Neuron (in vitro differentiated cells): Measurements from ENCODE around the gene LRRK1.

Source experiments
- H2AFZ ChIP-seq: one replicate; pipeline ENCODE4 v1.6.1; 2013; ENCODE audit warnings: low read depth, mild to moderate bottlenecking, inconsistent platforms, low read length, moderate library complexity
- H3K27me3 ChIP-seq: one replicate; pipeline ENCODE4 v1.6.1; 2013; ENCODE audit warnings: low read length; ENCODE audit not compliant: insufficient read depth
- H3K36me3 ChIP-seq: one replicate; pipeline ENCODE4 v1.6.1; 2013; ENCODE audit warnings: low read length; ENCODE audit not compliant: insufficient read depth
- H3K4me1 ChIP-seq: one replicate; pipeline ENCODE4 v1.6.1; 2013; ENCODE audit warnings: low read length; ENCODE audit not compliant: insufficient read depth
- H3K4me3 ChIP-seq: 2 replicates; pipeline ENCODE4 v1.5.1; 2013; ENCODE audit warnings: mild to moderate bottlenecking, low read length, moderate library complexity
- H3K9me3 ChIP-seq: one replicate; pipeline ENCODE4 v1.6.1; 2013; ENCODE audit warnings: low read length

Gene LRRK1

GRCh38 chr15:100918690-100919480 lies at the start of gene LRRK1:
Gene LRRK1 (plus strand): TSS chr15:100919357. CDS start chr15:100924633, 5,276 bp downstream.
- Histone ChIP-seq H3K9me3 (no peaks in the 10 kb centered on the region), H3K27me3 (peaks cover 74% of the 10 kb centered on the region), H2AFZ (peak within 1 kb of the TSS; percentile 37), H3K4me3 (no peak within 1 kb of the TSS), H3K36me3 (no peaks in the 10 kb centered on the region), H3K4me1 (no peaks in the 10 kb centered on the region)

- no peaks in the 10 kb centered on the region for H3K4me1 ChIP-seq
- H3K4me3 ChIP-seq: no peak overlapping the region
- no peaks in the 10 kb centered on the region for H3K36me3 ChIP-seq
- no peaks in the 10 kb centered on the region for H3K9me3 ChIP-seq
- peaks cover 16% of the 10 kb centered on the region for H3K27me3 ChIP-seq
- no peak overlapping the region for H2AFZ ChIP-seq
Observed at GRCh38 chr15:100873029-100873677, 46.0 kb upstream of the LRRK1 start.

GRCh38 chr15:100875495-100875894 lies 43.7 kb upstream of the LRRK1 start:
- Histone ChIP-seq H3K9me3 (no peaks in the 10 kb centered on the region), H3K36me3 (no peaks in the 10 kb centered on the region), H3K4me1 (peaks cover 1% of the 10 kb centered on the region), H3K4me3 (no peak overlapping the region), H3K27me3 (peaks cover 36% of the 10 kb centered on the region), H2AFZ (no peak overlapping the region)

GRCh38 chr15:100875976-100876375 lies 43.2 kb upstream of the LRRK1 start:
- no peak overlapping the region for H3K4me3 ChIP-seq
- no peaks in the 10 kb centered on the region for H3K9me3 ChIP-seq
- H3K4me1 ChIP-seq: peaks cover 1% of the 10 kb centered on the region
- no peak overlapping the region for H2AFZ ChIP-seq
- no peaks in the 10 kb centered on the region for H3K36me3 ChIP-seq
- peaks cover 41% of the 10 kb centered on the region for H3K27me3 ChIP-seq

- H3K4me1 ChIP-seq: peaks cover 1% of the 10 kb centered on the region
- H3K27me3 ChIP-seq: peaks cover 56% of the 10 kb centered on the region
- no peak overlapping the region for H2AFZ ChIP-seq
- H3K4me3 ChIP-seq: no peak overlapping the region
- H3K36me3 ChIP-seq: no peaks in the 10 kb centered on the region
- H3K9me3 ChIP-seq: no peaks in the 10 kb centered on the region
Observed at GRCh38 chr15:100877551-100877950, 41.6 kb upstream of the LRRK1 start.

GRCh38 chr15:100878130-100878529 lies 41.0 kb upstream of the LRRK1 start:
- Histone ChIP-seq H3K4me3 (no peak overlapping the region), H2AFZ (no peak overlapping the region), H3K27me3 (peaks cover 61% of the 10 kb centered on the region), H3K9me3 (no peaks in the 10 kb centered on the region), H3K4me1 (peaks cover 1% of the 10 kb centered on the region), H3K36me3 (no peaks in the 10 kb centered on the region)

GRCh38 chr15:100878648-100879047 lies 40.5 kb upstream of the LRRK1 start:
- Histone ChIP-seq H3K9me3 (no peaks in the 10 kb centered on the region), H3K27me3 (peaks cover 67% of the 10 kb centered on the region), H3K4me3 (no peak overlapping the region), H2AFZ (no peak overlapping the region), H3K36me3 (no peaks in the 10 kb centered on the region), H3K4me1 (peaks cover 1% of the 10 kb centered on the region)

GRCh38 chr15:100879061-100879463 lies 40.1 kb upstream of the LRRK1 start:
- no peak overlapping the region for H2AFZ ChIP-seq
- H3K27me3 ChIP-seq: peaks cover 70% of the 10 kb centered on the region
- no peaks in the 10 kb centered on the region for H3K9me3 ChIP-seq
- H3K4me1 ChIP-seq: peaks cover 1% of the 10 kb centered on the region
- H3K36me3 ChIP-seq: no peaks in the 10 kb centered on the region
- H3K4me3 ChIP-seq: peak overlapping the region; percentile 11

- Histone ChIP-seq H3K9me3 (no peaks in the 10 kb centered on the region), H3K27me3 (peaks cover 72% of the 10 kb centered on the region), H2AFZ (no peak within 1 kb of the TSS), H3K4me1 (peaks cover 1% of the 10 kb centered on the region), H3K4me3 (peak within 1 kb of the TSS; percentile 11), H3K36me3 (no peaks in the 10 kb centered on the region)
Observed at GRCh38 chr15:100879464-100880138, 39.6 kb upstream of the LRRK1 start, which contains the start of gene ALDH1A3. Gene ALDH1A3 (plus strand): TSS chr15:100879831. CDS start chr15:100879908, 77 bp downstream.

GRCh38 chr15:100880139-100880896 lies 38.8 kb upstream of the LRRK1 start:
- Histone ChIP-seq H3K4me3 (no peak overlapping the region), H2AFZ (no peak overlapping the region), H3K9me3 (no peaks in the 10 kb centered on the region), H3K27me3 (peaks cover 73% of the 10 kb centered on the region), H3K4me1 (peaks cover 1% of the 10 kb centered on the region), H3K36me3 (no peaks in the 10 kb centered on the region)

- peaks cover 71% of the 10 kb centered on the region for H3K27me3 ChIP-seq
- H2AFZ ChIP-seq: no peak overlapping the region
- peaks cover 1% of the 10 kb centered on the region for H3K4me1 ChIP-seq
- no peaks in the 10 kb centered on the region for H3K9me3 ChIP-seq
- H3K4me3 ChIP-seq: no peak overlapping the region
- H3K36me3 ChIP-seq: no peaks in the 10 kb centered on the region
Observed at GRCh38 chr15:100880897-100881242, 38.3 kb upstream of the LRRK1 start.

GRCh38 chr15:100881573-100882336 lies 37.4 kb upstream of the LRRK1 start:
- Histone ChIP-seq H3K36me3 (no peaks in the 10 kb centered on the region), H3K4me3 (no peak overlapping the region), H3K27me3 (peaks cover 76% of the 10 kb centered on the region), H3K4me1 (peaks cover 1% of the 10 kb centered on the region), H3K9me3 (no peaks in the 10 kb centered on the region), H2AFZ (no peak overlapping the region)
